Uterus (tissue), 4 donors: ENCODE data around the gene KLC1. TPM values are rescaled to one million over a fixed set of nuclear protein-coding genes. Genes with fewer than 3 reads are reported as not detected.
"Not testable (repeated sequence)": the region's sequence is repeated elsewhere in the genome, so short reads cannot be mapped to it uniquely, and the experiment has no call there.

ENCODE experiments used
- DNase-seq, 2 donors: peaks; one replicate each; pipeline ENCODE4 v3.0.0-alpha.2; 2019 to 2020
- H3K27ac ChIP-seq, 2 donors: fragments of 200-600 bp; sonication (generic); 1 replicate in 1 of 2; 2 replicates in 1 of 2; pipeline ENCODE4 v1.5.1; 2016 to 2018
- H3K27me3 ChIP-seq, 2 donors: fragments of 200-600 bp; sonication (generic); one replicate each; pipeline ENCODE4 v1.5.1; 2018 to 2019; ENCODE audit warnings: control low read depth in 1 of 2
- H3K36me3 ChIP-seq, 2 donors: fragments of 200-600 bp; sonication (generic); one replicate each; pipeline ENCODE4 v1.5.1; 2019; ENCODE audit warnings: control low read depth in 1 of 2
- H3K4me1 ChIP-seq, 2 donors: fragments of 200-600 bp; sonication (generic); one replicate each; pipeline ENCODE4 v1.5.1; 2018 to 2019; ENCODE audit warnings: control low read depth in 1 of 2
- H3K4me3 ChIP-seq, 2 donors: fragments of 200-600 bp; sonication (generic); 1 replicate in 1 of 2; 2 replicates in 1 of 2; pipeline ENCODE4 v1.5.1; 2018 to 2019; ENCODE audit warnings: mild to moderate bottlenecking in 1 of 2
- H3K9me3 ChIP-seq, 2 donors: fragments of 200-600 bp; sonication (generic); one replicate each; pipeline ENCODE4 v1.5.1; 2019; ENCODE audit warnings: control low read depth in 1 of 2
- CTCF ChIP-seq, 4 experiments: fragments of 200-600 bp in 2 of 4; fragments of 450-650 bp in 2 of 4; sonication (generic) in 2 of 4; IDR thresholded peaks; one replicate each; pipeline ENCODE4 v1.5.1; 2016 to 2019; ENCODE audit warnings: antibody characterized with exemption in 4 of 4, mild to moderate bottlenecking in 2 of 4, moderate library complexity in 1 of 4
- POLR2A ChIP-seq, 2 donors: fragments of 450-650 bp; IDR thresholded peaks; one replicate each; pipeline ENCODE4 v1.6.1; 2016; ENCODE audit warnings: antibody characterized with exemption in 2 of 2, mild to moderate bottlenecking in 1 of 2, moderate library complexity in 1 of 2
- intact Hi-C: fragments of 100-400 bp; cut with DNase I; formaldehyde crosslinking; loops from one replicate; pipeline ENCODE4 v1.15.1; 2023; ENCODE audit warnings: low total_unique reads
- total RNA-seq, 4 donors: library from RNA; depleted of rRNA in 3 of 4; stranded (reverse); fragments of >200 nt in 3 of 4; gene quantifications; one replicate each; pipeline versions ENCODE4 v1.1.0 to v1.2.4, GENCODE V29; 2014 to 2023
- donor health status: DM: yes; HTN: yes; CAD: no.

Gene KLC1
- total RNA-seq, 4 donors from 2014 or later = 130 to 459 (median 285) TPM

GRCh38 chr14:103687712-103688111, 58.7 kb downstream of the KLC1 start:
- Histone ChIP-seq H3K36me3 (no peaks in the 10 kb centered on the region), H3K4me3 (no peak overlapping the region), H3K4me1 (no peaks in the 10 kb centered on the region), H3K27ac (no peak overlapping the region), H3K9me3 (no peaks in the 10 kb centered on the region), H3K27me3 (no peaks in the 10 kb centered on the region)
- TF ChIP-seq POLR2A (IDR thresholded peaks at IDR 0.05) (no peak), CTCF (IDR thresholded peaks at IDR 0.05) (no peak)
- intact Hi-C loops = no loop called here
- DNase-seq = no peak

GRCh38 chr14:103688441-103688840, 59.4 kb downstream of the KLC1 start:
- Histone ChIP-seq H3K27me3 (no peaks in the 10 kb centered on the region), H3K4me3 (no peak overlapping the region), H3K36me3 (no peaks in the 10 kb centered on the region), H3K27ac (no peak overlapping the region), H3K4me1 (no peaks in the 10 kb centered on the region), H3K9me3 (no peaks in the 10 kb centered on the region)
- TF ChIP-seq CTCF (IDR thresholded peaks at IDR 0.05) (no peak), POLR2A (IDR thresholded peaks at IDR 0.05) (no peak)
- no peak for DNase-seq
- intact Hi-C loops = no loop called here

GRCh38 chr14:103688906-103689902, 60.2 kb downstream of the KLC1 start:
- intact Hi-C loops = no loop called here
- no peaks in the 10 kb centered on the region for H3K27me3 ChIP-seq
- no peaks in the 10 kb centered on the region for H3K36me3 ChIP-seq
- DNase-seq = no peak
- H3K4me1 ChIP-seq = no peaks in the 10 kb centered on the region
- TF ChIP-seq POLR2A (IDR thresholded peaks at IDR 0.05) = no peak
- no peak for TF ChIP-seq CTCF (IDR thresholded peaks at IDR 0.05)
- H3K4me3 ChIP-seq = no peak overlapping the region
- H3K9me3 ChIP-seq = no peaks in the 10 kb centered on the region
- H3K27ac ChIP-seq = no peak overlapping the region

- Histone ChIP-seq H3K4me1 (no peaks in the 10 kb centered on the region), H3K27ac (no peak overlapping the region), H3K27me3 (no peaks in the 10 kb centered on the region), H3K4me3 (no peak overlapping the region), H3K9me3 (no peaks in the 10 kb centered on the region), H3K36me3 (no peaks in the 10 kb centered on the region)
- TF ChIP-seq CTCF (IDR thresholded peaks at IDR 0.05) (no peak), POLR2A (IDR thresholded peaks at IDR 0.05) (no peak)
- DNase-seq = no peak
- intact Hi-C loops = no loop called here
Observed at GRCh38 chr14:103690332-103690731, 61.3 kb downstream of the KLC1 start.

- DNase-seq, intact Hi-C loops, H3K36me3 ChIP-seq, H3K27me3 ChIP-seq, H3K4me1 ChIP-seq, H3K4me3 ChIP-seq, H3K27ac ChIP-seq, H3K9me3 ChIP-seq: not testable (repeated sequence)
Observed at GRCh38 chr14:103691655-103692054, 62.6 kb downstream of the KLC1 start.
